Endodermal cell (in vitro differentiated cells): Measurements from ENCODE around the gene LMF2. TPM values are rescaled to one million over a fixed set of nuclear protein-coding genes. Genes with fewer than 3 reads are reported as not detected.

ENCODE experiments used
- DNase-seq: peaks from one replicate; pipeline ENCODE4 v3.0.0-alpha.2; 2017
- H3K27ac ChIP-seq: 2 replicates; pipeline ENCODE4 v1.5.1; 2013; ENCODE audit warnings: mild to moderate bottlenecking, low read depth, low read length, moderate library complexity
- H3K27me3 ChIP-seq: 2 replicates; pipeline ENCODE4 v1.6.1; 2013; ENCODE audit warnings: mild to moderate bottlenecking, low read length, moderate library complexity; ENCODE audit not compliant: insufficient read depth, control insufficient read depth, poor library complexity, severe bottlenecking
- H3K36me3 ChIP-seq: 2 replicates; pipeline ENCODE4 v1.7.0; 2013; ENCODE audit warnings: mild to moderate bottlenecking, low read length, moderate library complexity; ENCODE audit not compliant: control insufficient read depth, insufficient read depth
- H3K4me1 ChIP-seq: one replicate; pipeline ENCODE4 v1.7.0; 2013; ENCODE audit warnings: low read length; ENCODE audit not compliant: control insufficient read depth, insufficient read depth
- H3K4me3 ChIP-seq: 2 replicates; pipeline ENCODE4 v1.5.1; 2013; ENCODE audit warnings: mild to moderate bottlenecking, low read length, moderate library complexity
- H3K9ac ChIP-seq: 2 replicates; pipeline ENCODE4 v1.6.1; 2013; ENCODE audit warnings: mild to moderate bottlenecking, low read length, moderate library complexity; ENCODE audit not compliant: poor library complexity, severe bottlenecking; ENCODE audit errors: extremely low read depth
- H3K9me3 ChIP-seq: 2 replicates; pipeline ENCODE4 v1.6.1; 2013; ENCODE audit warnings: mild to moderate bottlenecking, low read length, moderate library complexity; ENCODE audit not compliant: control insufficient read depth
- H3K27ac Mint-ChIP-seq: 2 replicates; pipeline ENCODE4 v1.8.0; 2020; ENCODE audit warnings: mixed read lengths
- H3K27me3 Mint-ChIP-seq: 2 replicates; pipeline ENCODE4 v1.8.0; 2021; ENCODE audit warnings: mild to moderate bottlenecking, mixed read lengths; ENCODE audit not compliant: insufficient read depth
- H3K36me3 Mint-ChIP-seq: 2 replicates; pipeline ENCODE4 v1.8.0; 2020; ENCODE audit warnings: low read depth, mixed read lengths
- H3K4me1 Mint-ChIP-seq: 2 replicates; pipeline ENCODE4 v1.8.0; 2020; ENCODE audit warnings: mixed read lengths
- H3K4me3 Mint-ChIP-seq: 2 replicates; pipeline ENCODE4 v1.8.0; 2020; ENCODE audit warnings: mild to moderate bottlenecking, moderate library complexity, mixed read lengths
- H3K9me3 Mint-ChIP-seq: 2 replicates; pipeline ENCODE4 v1.8.0; 2020; ENCODE audit warnings: mild to moderate bottlenecking, mixed read lengths
- CTCF ChIP-seq: fragments of 200-600 bp; sonication (generic); conservative IDR thresholded peaks from 2 replicates; pipeline ENCODE4 v1.5.0; 2021; ENCODE audit warnings: antibody characterized with exemption, mild to moderate bottlenecking
- WGBS, 2 experiments: methylation state at CpG; one replicate each; pipeline versions ENCODE4 v1.1.5 to v1.1.7; 2013; ENCODE audit warnings: missing lambda C conversion rate in 2 of 2, mixed read lengths in 1 of 2; ENCODE audit not compliant: insufficient coverage in 1 of 2, insufficient read length in 1 of 2; 5-methylcytosine and 5-hydroxymethylcytosine counted together
- total RNA-seq, 2 donors: library from RNA; stranded (reverse); fragmentation: NEBNext Ultra II Directional in 1 of 2; extraction: Animal tissue kit (Norgen Biotek cat#: 25700) in 1 of 2; gene quantifications; 2 replicates in 1 of 2; 3 replicates in 1 of 2; pipeline ENCODE4 v1.2.1, GENCODE V29; 2021

The LMF2 gene
- total RNA-seq, 2 donors from 2014 or later: 58.8 to 65.2 TPM

- no peak overlapping the region for H3K27ac ChIP-seq
- no peaks in the 10 kb centered on the region for H3K27me3 ChIP-seq
- Mint-ChIP-seq H3K9me3 (no peaks in the 10 kb centered on the region), H3K4me1 (no peaks in the 10 kb centered on the region), H3K27ac (no peak overlapping the region), H3K27me3 (no peaks in the 10 kb centered on the region), H3K36me3 (peaks cover 47% of the 10 kb centered on the region), H3K4me3 (no peak overlapping the region)
- no peak overlapping the region for H3K9ac ChIP-seq
- H3K36me3 ChIP-seq: peaks cover 46% of the 10 kb centered on the region
- no peaks in the 10 kb centered on the region for H3K4me1 ChIP-seq
- TF ChIP-seq CTCF: no peak
- WGBS, 2 experiments: 96 to 99% methylated on average over 21 to 26 of the region's 26 CpGs
- no peak for DNase-seq
- no peak overlapping the region for H3K4me3 ChIP-seq
- H3K9me3 ChIP-seq: no peaks in the 10 kb centered on the region
Measured at GRCh38 chr22:50461536-50461935, 46.0 kb downstream of the LMF2 start.

GRCh38 chr22:50460938-50461337 is 46.6 kb downstream of the LMF2 start:
- Mint-ChIP-seq H3K27ac (no peak overlapping the region), H3K4me1 (no peaks in the 10 kb centered on the region), H3K36me3 (peaks cover 41% of the 10 kb centered on the region), H3K27me3 (no peaks in the 10 kb centered on the region), H3K4me3 (no peak overlapping the region), H3K9me3 (no peaks in the 10 kb centered on the region)
- TF ChIP-seq CTCF: no peak
- no peak for DNase-seq
- Histone ChIP-seq H3K4me1 (no peaks in the 10 kb centered on the region), H3K36me3 (peaks cover 45% of the 10 kb centered on the region), H3K4me3 (no peak overlapping the region), H3K9ac (no peak overlapping the region), H3K9me3 (no peaks in the 10 kb centered on the region), H3K27ac (no peak overlapping the region), H3K27me3 (no peaks in the 10 kb centered on the region)
- WGBS, 2 experiments: 94 to 95% methylated on average over 14 to 17 of the region's 17 CpGs

- no peak overlapping the region for H3K4me3 Mint-ChIP-seq
- no peaks in the 10 kb centered on the region for H3K27me3 ChIP-seq
- H3K4me1 ChIP-seq: no peaks in the 10 kb centered on the region
- no peak overlapping the region for H3K27ac Mint-ChIP-seq
- peaks cover 46% of the 10 kb centered on the region for H3K36me3 Mint-ChIP-seq
- no peak overlapping the region for H3K27ac ChIP-seq
- 95% methylated on average over 21 to 41 of the region's 41 CpGs for WGBS, 2 experiments
- H3K36me3 ChIP-seq: peaks cover 45% of the 10 kb centered on the region
- DNase-seq: no peak
- H3K9me3 ChIP-seq: no peaks in the 10 kb centered on the region
- no peaks in the 10 kb centered on the region for H3K9me3 Mint-ChIP-seq
- H3K27me3 Mint-ChIP-seq: no peaks in the 10 kb centered on the region
- no peak overlapping the region for H3K9ac ChIP-seq
- no peak for TF ChIP-seq CTCF
- no peak overlapping the region for H3K4me3 ChIP-seq
- H3K4me1 Mint-ChIP-seq: no peaks in the 10 kb centered on the region
Measured at GRCh38 chr22:50459496-50460140, 47.9 kb downstream of the LMF2 start.
